Astrocyte (in vitro differentiated cells and primary cell): Measurements from ENCODE around the gene PKD2L2. TPM values are rescaled to one million over a fixed set of nuclear protein-coding genes. Genes with fewer than 3 reads are reported as not detected.
A peak's percentile ranks its signal among the peaks of the same experiment; 100 is the strongest.

Experiments used
- DNase-seq: peaks from one replicate; pipeline ENCODE4 v3.0.0-alpha.2; 2010; ENCODE audit warnings: low read depth
- FAIRE-seq: peaks from 2 replicates; lab custom pipeline; 2011; peaks lifted over from hg19 to GRCh38; lab: Jason Lieb, UNC
- H2AFZ ChIP-seq: 2 replicates; pipeline ENCODE4 v1.6.0; 2012; ENCODE audit warnings: low read depth, low read length, inconsistent platforms
- H3K27ac ChIP-seq: 2 replicates; pipeline ENCODE4 v1.5.1; 2011; ENCODE audit warnings: low read depth, low read length, inconsistent platforms
- H3K27me3 ChIP-seq: 2 replicates; pipeline ENCODE4 v1.6.0; 2011; ENCODE audit warnings: low read length, inconsistent platforms; ENCODE audit not compliant: insufficient read depth
- H3K36me3 ChIP-seq: 2 replicates; pipeline ENCODE4 v1.5.1; 2011; ENCODE audit warnings: low read length, inconsistent platforms; ENCODE audit not compliant: insufficient read depth
- H3K4me1 ChIP-seq: 2 replicates; pipeline ENCODE4 v1.5.1; 2011; ENCODE audit warnings: low read length, inconsistent platforms; ENCODE audit not compliant: insufficient read depth
- H3K4me2 ChIP-seq: 2 replicates; pipeline ENCODE4 v1.6.0; 2012; ENCODE audit warnings: low read length, inconsistent platforms
- H3K4me3 ChIP-seq: 2 replicates; pipeline ENCODE4 v1.5.1; 2011; ENCODE audit warnings: low read depth, mild to moderate bottlenecking, low read length, inconsistent platforms; ENCODE audit not compliant: insufficient read depth
- H3K79me2 ChIP-seq: 2 replicates; pipeline ENCODE4 v1.6.0; 2012; ENCODE audit warnings: mild to moderate bottlenecking, low read length, inconsistent platforms; ENCODE audit not compliant: insufficient read depth
- H3K9ac ChIP-seq: 2 replicates; pipeline ENCODE4 v1.6.0; 2012; ENCODE audit warnings: mild to moderate bottlenecking, low read length, inconsistent platforms
- H3K9me3 ChIP-seq: 2 replicates; pipeline ENCODE4 v1.5.1; 2012; ENCODE audit warnings: low read depth, mild to moderate bottlenecking, low read length, inconsistent platforms; ENCODE audit not compliant: insufficient read depth
- H4K20me1 ChIP-seq: 2 replicates; pipeline ENCODE4 v1.6.0; 2012; ENCODE audit warnings: low read length, inconsistent platforms; ENCODE audit not compliant: insufficient read depth
- H3K27ac Mint-ChIP-seq: one replicate; pipeline ENCODE4 v1.8.0; 2021; ENCODE audit warnings: mild to moderate bottlenecking, mixed read lengths; ENCODE audit not compliant: unreplicated experiment
- H3K27me3 Mint-ChIP-seq: one replicate; pipeline ENCODE4 v1.8.0; 2021; ENCODE audit warnings: low read depth, mixed read lengths; ENCODE audit not compliant: unreplicated experiment
- H3K36me3 Mint-ChIP-seq: one replicate; pipeline ENCODE4 v1.8.0; 2021; ENCODE audit warnings: low read depth, mixed read lengths; ENCODE audit not compliant: unreplicated experiment
- H3K4me1 Mint-ChIP-seq: one replicate; pipeline ENCODE4 v1.8.0; 2021; ENCODE audit warnings: low read depth, mixed read lengths; ENCODE audit not compliant: unreplicated experiment
- H3K4me3 Mint-ChIP-seq: one replicate; pipeline ENCODE4 v1.8.0; 2021; ENCODE audit warnings: mild to moderate bottlenecking, moderate library complexity, mixed read lengths; ENCODE audit not compliant: unreplicated experiment
- H3K9me3 Mint-ChIP-seq: one replicate; pipeline ENCODE4 v1.8.0; 2021; ENCODE audit warnings: mild to moderate bottlenecking, mixed read lengths; ENCODE audit not compliant: unreplicated experiment
- EZH2 ChIP-seq: IDR thresholded peaks from 2 replicates; pipeline ENCODE4 v1.6.1; 2012; ENCODE audit warnings: mild to moderate bottlenecking, low read length, inconsistent platforms; ENCODE audit not compliant: insufficient read depth
- total RNA-seq: library from RNA; stranded (reverse); gene quantifications from 2 replicates; pipeline ENCODE4 v1.2.1, GENCODE V29; 2021
- TF ChIP-seq, protein P1 (sequence below): IDR thresholded peaks from 2 replicates; pipeline ENCODE4 v1.5.1; 2011; ENCODE audit warnings: low read depth, mild to moderate bottlenecking, inconsistent platforms, low read length, moderate library complexity; ENCODE audit not compliant: insufficient read depth

PKD2L2 gene
- total RNA-seq, 1 donor from 2014 or later, result not detected

DNA sequence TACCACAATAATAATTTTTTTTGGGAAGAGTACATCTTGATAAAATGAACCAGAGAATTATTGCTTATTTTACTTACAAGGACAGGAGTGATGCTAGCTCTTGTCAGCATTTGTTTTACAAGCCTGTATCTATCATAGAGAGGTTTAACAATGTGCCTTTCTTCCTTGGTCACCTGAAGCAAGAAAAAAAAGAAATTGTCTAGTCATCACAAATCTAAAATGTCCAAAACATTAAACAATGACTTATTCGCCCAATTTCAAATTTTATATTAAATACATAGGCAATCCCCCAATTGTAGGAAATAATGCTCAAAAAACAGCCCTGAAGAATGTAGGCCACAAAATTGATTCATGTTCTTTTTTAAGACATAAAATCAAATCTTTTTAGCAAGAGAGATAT, 56.6 kb downstream of the PKD2L2 start:
- no peaks in the 10 kb centered on the region for H4K20me1 ChIP-seq
- no peaks in the 10 kb centered on the region for H3K9me3 ChIP-seq
- Mint-ChIP-seq H3K4me3 (no peak overlapping the region), H3K36me3 (peaks cover 29% of the 10 kb centered on the region), H3K27me3 (no peaks in the 10 kb centered on the region), H3K9me3 (no peaks in the 10 kb centered on the region), H3K4me1 (no peaks in the 10 kb centered on the region), H3K27ac (no peak overlapping the region)
- H3K79me2 ChIP-seq, result no peaks in the 10 kb centered on the region
- H3K27ac ChIP-seq, result no peak overlapping the region
- H3K36me3 ChIP-seq, result peaks cover 37% of the 10 kb centered on the region
- FAIRE-seq (no peak), DNase-seq (no peak)
- no peaks in the 10 kb centered on the region for H3K4me1 ChIP-seq
- TF ChIP-seq, protein P1, sequence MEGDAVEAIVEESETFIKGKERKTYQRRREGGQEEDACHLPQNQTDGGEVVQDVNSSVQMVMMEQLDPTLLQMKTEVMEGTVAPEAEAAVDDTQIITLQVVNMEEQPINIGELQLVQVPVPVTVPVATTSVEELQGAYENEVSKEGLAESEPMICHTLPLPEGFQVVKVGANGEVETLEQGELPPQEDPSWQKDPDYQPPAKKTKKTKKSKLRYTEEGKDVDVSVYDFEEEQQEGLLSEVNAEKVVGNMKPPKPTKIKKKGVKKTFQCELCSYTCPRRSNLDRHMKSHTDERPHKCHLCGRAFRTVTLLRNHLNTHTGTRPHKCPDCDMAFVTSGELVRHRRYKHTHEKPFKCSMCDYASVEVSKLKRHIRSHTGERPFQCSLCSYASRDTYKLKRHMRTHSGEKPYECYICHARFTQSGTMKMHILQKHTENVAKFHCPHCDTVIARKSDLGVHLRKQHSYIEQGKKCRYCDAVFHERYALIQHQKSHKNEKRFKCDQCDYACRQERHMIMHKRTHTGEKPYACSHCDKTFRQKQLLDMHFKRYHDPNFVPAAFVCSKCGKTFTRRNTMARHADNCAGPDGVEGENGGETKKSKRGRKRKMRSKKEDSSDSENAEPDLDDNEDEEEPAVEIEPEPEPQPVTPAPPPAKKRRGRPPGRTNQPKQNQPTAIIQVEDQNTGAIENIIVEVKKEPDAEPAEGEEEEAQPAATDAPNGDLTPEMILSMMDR, result no peak
- TF ChIP-seq EZH2, result no peak
- H3K4me2 ChIP-seq, result no peak overlapping the region
- H3K4me3 ChIP-seq, result no peak overlapping the region
- H3K27me3 ChIP-seq, result no peaks in the 10 kb centered on the region
- no peak overlapping the region for H3K9ac ChIP-seq
- H2AFZ ChIP-seq, result no peak overlapping the region

DNA sequence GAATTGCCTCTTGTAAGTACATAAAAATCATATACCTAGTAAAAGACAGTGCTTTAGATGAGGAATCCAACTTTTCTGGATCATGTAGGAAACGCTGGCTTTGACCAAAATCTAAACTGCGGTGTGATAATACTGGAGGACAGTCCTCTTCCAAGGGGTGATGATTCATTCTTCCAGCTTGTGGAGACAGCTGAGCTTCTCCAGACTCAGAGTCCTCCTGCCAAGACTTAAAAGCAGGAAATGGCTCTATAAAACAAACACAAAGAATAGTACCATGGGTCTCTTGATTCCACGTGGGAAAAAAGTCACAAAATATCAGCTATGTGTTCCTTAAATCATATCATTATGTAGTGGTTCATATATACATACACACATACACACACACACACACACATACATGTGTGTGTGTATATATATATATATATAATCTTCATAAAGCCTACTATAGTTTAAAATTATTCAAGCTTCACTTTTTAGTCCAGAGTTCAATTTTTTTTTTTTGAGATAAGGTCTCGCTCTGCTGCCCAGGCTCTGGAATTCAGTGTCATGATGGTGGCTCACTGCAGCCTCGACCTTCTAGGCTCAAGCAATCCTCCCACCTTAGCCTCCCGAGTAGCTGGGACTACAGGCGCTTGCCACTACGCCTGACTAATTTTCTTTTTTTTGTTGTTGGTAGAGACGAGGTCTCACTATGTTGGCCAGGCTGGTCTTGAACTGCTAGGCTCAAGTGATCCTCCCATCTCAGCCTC, 65.0 kb downstream of the PKD2L2 start:
- peak overlapping the region; percentile 44 for H3K27ac Mint-ChIP-seq
- no peaks in the 10 kb centered on the region for H3K27me3 Mint-ChIP-seq
- no peak overlapping the region for H3K4me3 Mint-ChIP-seq
- Histone ChIP-seq H4K20me1 (no peaks in the 10 kb centered on the region), H3K9me3 (no peaks in the 10 kb centered on the region), H3K9ac (peak overlapping the region; percentile 43), H3K79me2 (no peaks in the 10 kb centered on the region), H3K27me3 (no peaks in the 10 kb centered on the region), H2AFZ (no peak overlapping the region), H3K4me2 (peak overlapping the region; percentile 78), H3K27ac (peak overlapping the region; percentile 36), H3K4me1 (peaks cover 13% of the 10 kb centered on the region), H3K36me3 (peaks cover 13% of the 10 kb centered on the region), H3K4me3 (no peak overlapping the region)
- DNase-seq (peak; percentile 90), FAIRE-seq (peak; percentile 98)
- no peaks in the 10 kb centered on the region for H3K9me3 Mint-ChIP-seq
- H3K4me1 Mint-ChIP-seq, result peaks cover 16% of the 10 kb centered on the region
- H3K36me3 Mint-ChIP-seq, result peaks cover 10% of the 10 kb centered on the region
- TF ChIP-seq, protein P1, result no peak
- no peak for TF ChIP-seq EZH2

DNA sequence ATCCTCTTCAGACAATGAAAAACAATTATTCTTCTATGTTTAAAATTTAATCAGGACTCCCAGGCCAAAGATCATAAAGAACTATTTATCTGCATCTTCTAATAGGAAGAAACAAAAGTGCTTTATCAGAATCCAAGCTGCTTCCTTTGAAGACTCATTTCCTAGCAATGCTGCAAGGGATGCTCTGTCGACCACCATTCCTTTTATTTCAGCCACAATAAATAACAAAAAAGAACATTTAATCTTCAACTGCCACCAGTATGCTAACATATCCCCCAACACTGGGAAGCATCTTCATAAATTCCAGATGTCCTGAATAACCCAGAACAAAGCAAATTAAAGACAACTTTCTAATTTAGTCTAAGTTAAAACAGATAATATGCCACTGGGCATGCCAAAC, 68.7 kb downstream of the PKD2L2 start:
- FAIRE-seq, result no peak
- TF ChIP-seq EZH2, result no peak
- TF ChIP-seq, protein P1, result no peak
- H3K4me2 ChIP-seq, result no peak overlapping the region
- H3K4me1 ChIP-seq, result peaks cover 13% of the 10 kb centered on the region
- H2AFZ ChIP-seq, result no peak overlapping the region
- H3K4me3 ChIP-seq, result no peak overlapping the region
- H3K27me3 ChIP-seq, result no peaks in the 10 kb centered on the region
- H3K9me3 ChIP-seq, result no peaks in the 10 kb centered on the region
- Mint-ChIP-seq H3K4me1 (peaks cover 15% of the 10 kb centered on the region), H3K4me3 (no peak overlapping the region), H3K27ac (no peak overlapping the region), H3K27me3 (no peaks in the 10 kb centered on the region), H3K9me3 (no peaks in the 10 kb centered on the region), H3K36me3 (peaks cover 8% of the 10 kb centered on the region)
- peaks cover 3% of the 10 kb centered on the region for H4K20me1 ChIP-seq
- no peak overlapping the region for H3K27ac ChIP-seq
- no peak overlapping the region for H3K9ac ChIP-seq
- DNase-seq, result no peak
- peaks cover 4% of the 10 kb centered on the region for H3K36me3 ChIP-seq
- no peaks in the 10 kb centered on the region for H3K79me2 ChIP-seq
